H1 (cell line): ENCODE results near the gene ELOVL2.

Experiments used
- POLR2A ChIP-seq, 2 experiments: IDR thresholded peaks; 1 replicate in 1 of 2; 2 replicates in 1 of 2; pipeline ENCODE4 v1.6.1; 2011; ENCODE audit warnings: low read depth in 2 of 2, low read length in 2 of 2, mild to moderate bottlenecking in 2 of 2; ENCODE audit errors: control extremely low read depth in 1 of 2
- SIN3A ChIP-seq, 2 experiments: IDR thresholded peaks in 1 of 2; conservative IDR thresholded peaks in 1 of 2; 2 replicates each; pipeline ENCODE4 v1.6.1; 2011 to 2012; ENCODE audit warnings: low read length in 2 of 2, improper control_type of control experiment in 1 of 2, low read depth in 1 of 2, mild to moderate bottlenecking in 1 of 2
- TAF1 ChIP-seq: IDR thresholded peaks from 2 replicates; pipeline ENCODE4 v1.6.1; 2011; ENCODE audit warnings: mild to moderate bottlenecking, low read depth, low read length
- TF ChIP-seq, protein P1 (sequence below), 3 experiments: IDR thresholded peaks; 1 replicate in 2 of 3; 2 replicates in 1 of 3; pipeline versions ENCODE4 v1.5.1 to v1.6.1; 2011; ENCODE audit warnings: low read length in 3 of 3, mild to moderate bottlenecking in 3 of 3, inconsistent platforms in 2 of 3, low read depth in 1 of 3, moderate library complexity in 1 of 3; ENCODE audit not compliant: insufficient read depth in 1 of 3; ENCODE audit errors: control extremely low read depth in 1 of 3
- TF ChIP-seq, protein P2 (sequence below): IDR thresholded peaks from 2 replicates; pipeline ENCODE4 v1.6.1; 2011; ENCODE audit warnings: low read depth, mild to moderate bottlenecking, low read length; ENCODE audit not compliant: insufficient read depth

DNA sequence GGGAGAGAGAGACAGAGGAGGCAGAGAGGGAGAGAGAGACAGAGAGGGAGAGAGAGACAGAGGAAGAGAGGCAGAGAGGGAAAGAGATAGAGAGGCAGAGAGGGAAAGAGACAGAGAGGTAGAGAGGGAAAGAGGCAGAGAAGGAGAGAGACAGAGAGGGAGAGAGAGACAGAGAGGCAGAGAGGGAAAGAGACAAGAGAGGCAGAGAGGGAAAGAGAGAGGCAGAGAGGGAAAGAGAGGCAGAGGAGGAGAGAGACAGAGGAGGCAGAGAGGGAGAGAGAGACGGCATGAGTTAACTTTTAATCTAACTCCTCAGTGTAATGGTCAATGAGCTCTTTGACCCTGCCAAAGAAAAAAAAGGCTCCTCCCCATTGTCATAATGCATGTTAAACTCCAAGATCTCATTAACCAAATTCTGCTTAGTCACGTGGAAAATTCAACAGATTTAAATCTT, 7.1 kb downstream of the ELOVL2 start:
- no peak for TF ChIP-seq POLR2A (IDR thresholded peaks at IDR 0.05; ENCODE audit: control extremely low read depth in 1 of 2, low read depth in 2 of 2, low read length in 2 of 2)
- TF ChIP-seq, protein P1, sequence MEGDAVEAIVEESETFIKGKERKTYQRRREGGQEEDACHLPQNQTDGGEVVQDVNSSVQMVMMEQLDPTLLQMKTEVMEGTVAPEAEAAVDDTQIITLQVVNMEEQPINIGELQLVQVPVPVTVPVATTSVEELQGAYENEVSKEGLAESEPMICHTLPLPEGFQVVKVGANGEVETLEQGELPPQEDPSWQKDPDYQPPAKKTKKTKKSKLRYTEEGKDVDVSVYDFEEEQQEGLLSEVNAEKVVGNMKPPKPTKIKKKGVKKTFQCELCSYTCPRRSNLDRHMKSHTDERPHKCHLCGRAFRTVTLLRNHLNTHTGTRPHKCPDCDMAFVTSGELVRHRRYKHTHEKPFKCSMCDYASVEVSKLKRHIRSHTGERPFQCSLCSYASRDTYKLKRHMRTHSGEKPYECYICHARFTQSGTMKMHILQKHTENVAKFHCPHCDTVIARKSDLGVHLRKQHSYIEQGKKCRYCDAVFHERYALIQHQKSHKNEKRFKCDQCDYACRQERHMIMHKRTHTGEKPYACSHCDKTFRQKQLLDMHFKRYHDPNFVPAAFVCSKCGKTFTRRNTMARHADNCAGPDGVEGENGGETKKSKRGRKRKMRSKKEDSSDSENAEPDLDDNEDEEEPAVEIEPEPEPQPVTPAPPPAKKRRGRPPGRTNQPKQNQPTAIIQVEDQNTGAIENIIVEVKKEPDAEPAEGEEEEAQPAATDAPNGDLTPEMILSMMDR (IDR thresholded peaks at IDR 0.05; ENCODE audit: control extremely low read depth in 1 of 3, insufficient read depth in 1 of 3, low read depth in 1 of 3, low read length in 3 of 3), result no peak
- TF ChIP-seq TAF1, result no peak
- TF ChIP-seq SIN3A (conservative IDR thresholded peaks at IDR 0.05 in 1 of 2, IDR thresholded peaks at IDR 0.05 in 1 of 2; ENCODE audit: low read depth in 1 of 2, low read length in 2 of 2), result no peak
- TF ChIP-seq, protein P2, sequence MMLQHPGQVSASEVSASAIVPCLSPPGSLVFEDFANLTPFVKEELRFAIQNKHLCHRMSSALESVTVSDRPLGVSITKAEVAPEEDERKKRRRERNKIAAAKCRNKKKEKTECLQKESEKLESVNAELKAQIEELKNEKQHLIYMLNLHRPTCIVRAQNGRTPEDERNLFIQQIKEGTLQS, result no peak
